ENCODE measurements around the gene NR4A1.

DNA sequence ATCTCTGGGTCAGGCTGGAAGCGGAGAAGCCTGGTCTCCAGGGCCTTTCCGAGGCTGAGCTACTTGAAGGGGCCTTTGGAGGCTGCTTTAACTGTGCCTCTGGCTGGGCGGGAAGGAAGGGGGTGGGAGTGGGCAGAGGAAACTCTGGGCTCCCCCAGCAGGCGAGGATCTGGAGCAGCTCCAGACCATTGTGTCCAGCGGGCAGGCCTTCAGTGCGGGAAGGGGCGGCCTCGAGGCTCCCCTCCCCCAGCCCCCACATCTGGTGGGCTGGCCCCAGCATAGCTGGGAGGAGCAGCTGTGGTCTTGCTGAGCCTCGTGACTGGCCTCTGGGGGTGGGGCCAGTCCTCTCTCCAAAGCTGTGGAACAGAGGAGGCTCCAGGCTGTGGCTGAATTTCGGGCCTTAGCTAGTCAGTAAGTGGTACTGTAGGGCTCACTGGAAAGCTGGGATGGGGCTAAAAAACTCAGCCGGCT, 41.1 kb upstream of the NR4A1 start:
- TF ChIP-seq NFIC (IDR thresholded peaks at IDR 0.05) (peak; percentile 57), TCF12 (IDR thresholded peaks at IDR 0.05; ENCODE audit: low read depth) (peak; percentile 70; the same call in 1 of the 2 replicates), EP300 (IDR thresholded peaks at IDR 0.05; ENCODE audit: borderline replicate concordance) (peak; percentile 23; the same call in 1 of the 2 replicates), YY1 (IDR thresholded peaks at IDR 0.05; ENCODE audit: low read depth) (no peak), FOXM1 (IDR thresholded peaks at IDR 0.05; ENCODE audit: borderline replicate concordance, low read depth) (no peak), RAD21 (IDR thresholded peaks at IDR 0.05; ENCODE audit: low read depth) (no peak), CREB1 (IDR thresholded peaks at IDR 0.05; ENCODE audit: low read depth) (no peak), CEBPB (IDR thresholded peaks at IDR 0.05) (no peak), TAF1 (IDR thresholded peaks at IDR 0.05; ENCODE audit: low read depth) (no peak; the same call in 1 of the 2 replicates), ZBTB7A (IDR thresholded peaks at IDR 0.05; ENCODE audit: low read depth) (0 out of 2 replicates have a peak, but pooled peaks have one; percentile 73), EGR1 (IDR thresholded peaks at IDR 0.05) (no peak), USF1 (IDR thresholded peaks at IDR 0.05) (peak; percentile 89)
- TF ChIP-seq, protein P1, sequence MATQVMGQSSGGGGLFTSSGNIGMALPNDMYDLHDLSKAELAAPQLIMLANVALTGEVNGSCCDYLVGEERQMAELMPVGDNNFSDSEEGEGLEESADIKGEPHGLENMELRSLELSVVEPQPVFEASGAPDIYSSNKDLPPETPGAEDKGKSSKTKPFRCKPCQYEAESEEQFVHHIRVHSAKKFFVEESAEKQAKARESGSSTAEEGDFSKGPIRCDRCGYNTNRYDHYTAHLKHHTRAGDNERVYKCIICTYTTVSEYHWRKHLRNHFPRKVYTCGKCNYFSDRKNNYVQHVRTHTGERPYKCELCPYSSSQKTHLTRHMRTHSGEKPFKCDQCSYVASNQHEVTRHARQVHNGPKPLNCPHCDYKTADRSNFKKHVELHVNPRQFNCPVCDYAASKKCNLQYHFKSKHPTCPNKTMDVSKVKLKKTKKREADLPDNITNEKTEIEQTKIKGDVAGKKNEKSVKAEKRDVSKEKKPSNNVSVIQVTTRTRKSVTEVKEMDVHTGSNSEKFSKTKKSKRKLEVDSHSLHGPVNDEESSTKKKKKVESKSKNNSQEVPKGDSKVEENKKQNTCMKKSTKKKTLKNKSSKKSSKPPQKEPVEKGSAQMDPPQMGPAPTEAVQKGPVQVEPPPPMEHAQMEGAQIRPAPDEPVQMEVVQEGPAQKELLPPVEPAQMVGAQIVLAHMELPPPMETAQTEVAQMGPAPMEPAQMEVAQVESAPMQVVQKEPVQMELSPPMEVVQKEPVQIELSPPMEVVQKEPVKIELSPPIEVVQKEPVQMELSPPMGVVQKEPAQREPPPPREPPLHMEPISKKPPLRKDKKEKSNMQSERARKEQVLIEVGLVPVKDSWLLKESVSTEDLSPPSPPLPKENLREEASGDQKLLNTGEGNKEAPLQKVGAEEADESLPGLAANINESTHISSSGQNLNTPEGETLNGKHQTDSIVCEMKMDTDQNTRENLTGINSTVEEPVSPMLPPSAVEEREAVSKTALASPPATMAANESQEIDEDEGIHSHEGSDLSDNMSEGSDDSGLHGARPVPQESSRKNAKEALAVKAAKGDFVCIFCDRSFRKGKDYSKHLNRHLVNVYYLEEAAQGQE (IDR thresholded peaks at IDR 0.05; ENCODE audit: low read depth) = no peak
- TF ChIP-seq, protein P2, sequence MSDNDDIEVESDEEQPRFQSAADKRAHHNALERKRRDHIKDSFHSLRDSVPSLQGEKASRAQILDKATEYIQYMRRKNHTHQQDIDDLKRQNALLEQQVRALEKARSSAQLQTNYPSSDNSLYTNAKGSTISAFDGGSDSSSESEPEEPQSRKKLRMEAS (IDR thresholded peaks at IDR 0.05) = peak; percentile 51
